22Rv1 (cell line): Measurements from ENCODE around the gene PCCA.

Experiments
- H3K27ac ChIP-seq: fragments of 450-650 bp; 2 replicates; pipeline ENCODE4 v1.5.1; 2017
- CTCF ChIP-seq: fragments of 450-650 bp; IDR thresholded peaks from 2 replicates; pipeline ENCODE4 v1.5.1; 2017; ENCODE audit warnings: mild to moderate bottlenecking
- ZFX ChIP-seq: fragments of 450-650 bp; IDR thresholded peaks from 2 replicates; pipeline ENCODE4 v1.6.1; 2017; ENCODE audit warnings: antibody characterized with exemption, borderline replicate concordance

The PCCA gene

GRCh38 chr13:100502446-100502845 is 413.6 kb downstream of the PCCA start:
- TF ChIP-seq CTCF = no peak
- TF ChIP-seq ZFX = no peak
- H3K27ac ChIP-seq = no peak overlapping the region

GRCh38 chr13:100503622-100504021 is 414.7 kb downstream of the PCCA start:
- H3K27ac ChIP-seq = no peak overlapping the region
- TF ChIP-seq CTCF (no peak), ZFX (no peak)

- no peak overlapping the region for H3K27ac ChIP-seq
- no peak for TF ChIP-seq ZFX
- no peak for TF ChIP-seq CTCF
Observed at GRCh38 chr13:100506154-100506553, 417.3 kb downstream of the PCCA start.

GRCh38 chr13:100506600-100507422 is 417.9 kb downstream of the PCCA start:
- TF ChIP-seq CTCF (no peak), ZFX (no peak)
- no peak overlapping the region for H3K27ac ChIP-seq

GRCh38 chr13:100508455-100508854 is 419.6 kb downstream of the PCCA start:
- TF ChIP-seq ZFX (no peak), CTCF (no peak)
- no peak overlapping the region for H3K27ac ChIP-seq

GRCh38 chr13:100508996-100509395 is 420.1 kb downstream of the PCCA start:
- no peak for TF ChIP-seq ZFX
- TF ChIP-seq CTCF = no peak
- no peak overlapping the region for H3K27ac ChIP-seq

- TF ChIP-seq ZFX (no peak), CTCF (no peak)
- H3K27ac ChIP-seq = no peak overlapping the region
Observed at GRCh38 chr13:100510208-100510957, 421.5 kb downstream of the PCCA start.
